Hematopoietic multipotent progenitor cell treated with erythropoietin and hydrocortisone succinate and interleukin-3 and kit ligand, for 17 days (in vitro differentiated cells): Measurements from ENCODE around the gene UAP1L1.
A peak's percentile ranks its signal among the peaks of the same experiment; 100 is the strongest.
"Not testable (repeated sequence)": the region's sequence is repeated elsewhere in the genome, so short reads cannot be mapped to it uniquely, and the experiment has no call there.

Experiments used
- DNase-seq: peaks from one replicate; pipeline ENCODE4 v3.0.0-alpha.2; 2015; ENCODE audit warnings: low spot score

Gene UAP1L1

GRCh38 chr9:137057545-137057944, 19.8 kb upstream of the UAP1L1 start:
- no peak for DNase-seq

- DNase-seq, result no peak
These were observed 18.6 kb upstream of the UAP1L1 start for GRCh38 chr9:137058521-137059234.

GRCh38 chr9:137062384-137062783, 14.9 kb upstream of the UAP1L1 start:
- DNase-seq, result no peak

GRCh38 chr9:137062798-137063197, 14.5 kb upstream of the UAP1L1 start:
- DNase-seq, result not testable (repeated sequence)

- DNase-seq, result no peak
These were observed 13.8 kb upstream of the UAP1L1 start for GRCh38 chr9:137063311-137064026.

GRCh38 chr9:137064027-137064879, 13.1 kb upstream of the UAP1L1 start:
- peak; percentile 56 for DNase-seq

GRCh38 chr9:137064880-137065164, 12.5 kb upstream of the UAP1L1 start:
- no peak for DNase-seq

- no peak for DNase-seq
These were observed 11.9 kb upstream of the UAP1L1 start for GRCh38 chr9:137065336-137065967.

GRCh38 chr9:137066096-137066861, 11.0 kb upstream of the UAP1L1 start:
- no peak for DNase-seq

GRCh38 chr9:137067860-137068538, 9.3 kb upstream of the UAP1L1 start:
- DNase-seq, result peak; percentile 81

GRCh38 chr9:137068539-137069507, 8.5 kb upstream of the UAP1L1 start:
- no peak for DNase-seq

GRCh38 chr9:137069508-137070091, 7.7 kb upstream of the UAP1L1 start:
- DNase-seq, result no peak

- peak; percentile 81 for DNase-seq
These were observed 7.0 kb upstream of the UAP1L1 start, which contains the start of gene SAPCD2 for GRCh38 chr9:137070201-137070905. Gene SAPCD2 (minus strand): TSS chr9:137070557. CDS start chr9:137070460, 97 bp downstream.

GRCh38 chr9:137070906-137071275, 6.4 kb upstream of the UAP1L1 start:
- no peak for DNase-seq

- no peak for DNase-seq
These were observed 6.0 kb upstream of the UAP1L1 start for GRCh38 chr9:137071282-137071681.

- no peak for DNase-seq
These were observed 3.3 kb upstream of the UAP1L1 start for GRCh38 chr9:137073992-137074399.

- no peak for DNase-seq
These were observed 2.6 kb upstream of the UAP1L1 start for GRCh38 chr9:137074657-137075274.

- no peak for DNase-seq
These were observed 2.0 kb upstream of the UAP1L1 start for GRCh38 chr9:137075275-137075775.
